Measurements from ENCODE around the gene PCYOX1L.

PCYOX1L gene

DNA sequence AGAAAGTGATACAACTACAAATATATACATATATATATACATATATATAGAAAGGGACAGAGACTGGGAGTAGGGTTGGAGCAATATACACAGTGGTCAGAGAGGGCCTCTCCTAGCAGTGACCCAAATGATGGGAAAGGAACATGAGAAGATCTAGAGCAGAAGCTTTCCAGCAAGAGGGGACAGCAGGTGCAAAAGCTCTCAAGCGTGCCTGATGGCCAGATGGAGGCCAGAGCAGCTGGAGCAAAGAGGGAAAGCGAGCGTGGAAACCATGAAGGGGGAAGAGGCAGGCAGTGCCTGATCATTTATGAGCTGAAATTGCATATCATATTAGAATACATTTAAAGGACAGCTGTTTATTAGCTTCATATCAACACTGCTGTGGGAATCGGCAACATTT is 20.1 kb upstream of the PCYOX1L start:
- Histone ChIP-seq H2AFZ (ENCODE audit: low read depth, low read length) (no peak overlapping the region), H3K79me2 (ENCODE audit: low read length) (no peaks in the 10 kb centered on the region), H3K9ac (ENCODE audit: low read length) (no peak overlapping the region), H3K27ac (ENCODE audit: low read length) (no peak overlapping the region), H3K4me2 (ENCODE audit: low read length) (no peak overlapping the region), H3K4me1 (ENCODE audit: low read length) (no peaks in the 10 kb centered on the region), H3K9me3 (ENCODE audit: insufficient read depth, low read length) (no peaks in the 10 kb centered on the region), H3K27me3 (ENCODE audit: low read depth, low read length) (no peaks in the 10 kb centered on the region), H3K36me3 (replicated peaks; ENCODE audit: low read depth, low read length) (no peaks in the 10 kb centered on the region), H4K20me1 (ENCODE audit: insufficient read depth, low read length) (no peaks in the 10 kb centered on the region), H3K4me3 (ENCODE audit: low read length) (no peak overlapping the region)
- no peak for TF ChIP-seq EZH2phosphoT487 (IDR thresholded peaks at IDR 0.05; ENCODE audit: low read depth)
- TF ChIP-seq, protein P1, sequence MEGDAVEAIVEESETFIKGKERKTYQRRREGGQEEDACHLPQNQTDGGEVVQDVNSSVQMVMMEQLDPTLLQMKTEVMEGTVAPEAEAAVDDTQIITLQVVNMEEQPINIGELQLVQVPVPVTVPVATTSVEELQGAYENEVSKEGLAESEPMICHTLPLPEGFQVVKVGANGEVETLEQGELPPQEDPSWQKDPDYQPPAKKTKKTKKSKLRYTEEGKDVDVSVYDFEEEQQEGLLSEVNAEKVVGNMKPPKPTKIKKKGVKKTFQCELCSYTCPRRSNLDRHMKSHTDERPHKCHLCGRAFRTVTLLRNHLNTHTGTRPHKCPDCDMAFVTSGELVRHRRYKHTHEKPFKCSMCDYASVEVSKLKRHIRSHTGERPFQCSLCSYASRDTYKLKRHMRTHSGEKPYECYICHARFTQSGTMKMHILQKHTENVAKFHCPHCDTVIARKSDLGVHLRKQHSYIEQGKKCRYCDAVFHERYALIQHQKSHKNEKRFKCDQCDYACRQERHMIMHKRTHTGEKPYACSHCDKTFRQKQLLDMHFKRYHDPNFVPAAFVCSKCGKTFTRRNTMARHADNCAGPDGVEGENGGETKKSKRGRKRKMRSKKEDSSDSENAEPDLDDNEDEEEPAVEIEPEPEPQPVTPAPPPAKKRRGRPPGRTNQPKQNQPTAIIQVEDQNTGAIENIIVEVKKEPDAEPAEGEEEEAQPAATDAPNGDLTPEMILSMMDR (IDR thresholded peaks at IDR 0.05; ENCODE audit: low read depth, low read length): no peak

DNA sequence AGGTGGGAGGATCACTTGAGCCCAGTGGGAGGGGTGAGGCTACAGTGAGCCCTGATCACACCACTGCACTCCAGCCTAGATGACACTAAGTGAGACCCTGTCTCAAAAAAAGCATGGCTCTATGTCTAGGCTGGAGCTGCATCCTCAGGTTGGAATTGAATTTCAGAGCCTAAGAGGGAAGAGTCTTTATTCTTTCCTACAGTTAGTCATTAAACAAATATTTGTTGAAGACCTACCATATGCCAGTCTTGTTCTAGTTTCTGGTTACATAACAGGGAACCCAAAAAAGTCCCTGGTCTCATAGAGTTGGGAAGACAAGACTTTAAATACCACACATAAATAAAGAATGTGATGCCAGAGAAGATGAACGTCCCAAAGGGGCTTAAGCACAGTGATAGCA is 19.5 kb upstream of the PCYOX1L start:
- H3K4me3 ChIP-seq (ENCODE audit: low read length): no peak overlapping the region
- no peaks in the 10 kb centered on the region for H3K79me2 ChIP-seq (ENCODE audit: low read length)
- no peak overlapping the region for H3K4me2 ChIP-seq (ENCODE audit: low read length)
- no peaks in the 10 kb centered on the region for H3K4me1 ChIP-seq (ENCODE audit: low read length)
- H3K27me3 ChIP-seq (ENCODE audit: low read depth, low read length): no peaks in the 10 kb centered on the region
- H3K9me3 ChIP-seq (ENCODE audit: insufficient read depth, low read length): no peaks in the 10 kb centered on the region
- no peaks in the 10 kb centered on the region for H4K20me1 ChIP-seq (ENCODE audit: insufficient read depth, low read length)
- no peak for TF ChIP-seq EZH2phosphoT487 (IDR thresholded peaks at IDR 0.05; ENCODE audit: low read depth)
- TF ChIP-seq, protein P1 (IDR thresholded peaks at IDR 0.05; ENCODE audit: low read depth, low read length): no peak
- H3K9ac ChIP-seq (ENCODE audit: low read length): no peak overlapping the region
- H3K36me3 ChIP-seq (replicated peaks; ENCODE audit: low read depth, low read length): no peaks in the 10 kb centered on the region
- H2AFZ ChIP-seq (ENCODE audit: low read depth, low read length): no peak overlapping the region
- no peak overlapping the region for H3K27ac ChIP-seq (ENCODE audit: low read length)

DNA sequence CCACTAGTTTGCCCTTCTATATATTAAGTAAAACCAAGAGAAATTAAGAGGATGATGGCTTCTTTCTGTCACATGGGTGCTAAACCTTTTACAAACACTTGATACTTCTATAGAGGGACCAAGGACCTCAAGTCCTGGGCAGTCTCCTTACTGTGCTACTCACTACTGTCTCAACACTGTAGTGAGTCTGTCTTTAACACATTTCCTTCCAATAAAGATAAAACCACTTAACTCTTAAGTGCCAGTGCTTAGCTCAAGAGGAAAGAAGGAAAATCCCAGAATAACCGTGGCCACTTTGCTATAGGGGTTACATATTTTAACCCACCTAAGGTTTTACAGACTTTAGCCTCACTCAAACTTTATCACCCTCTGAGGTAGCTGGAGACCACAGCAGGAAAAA is 16.9 kb upstream of the PCYOX1L start:
- TF ChIP-seq, protein P1 (IDR thresholded peaks at IDR 0.05; ENCODE audit: low read depth, low read length): no peak
- TF ChIP-seq EZH2phosphoT487 (IDR thresholded peaks at IDR 0.05; ENCODE audit: low read depth): no peak
- Histone ChIP-seq H3K4me1 (ENCODE audit: low read length) (peaks cover 5% of the 10 kb centered on the region), H3K36me3 (replicated peaks; ENCODE audit: low read depth, low read length) (no peaks in the 10 kb centered on the region), H2AFZ (ENCODE audit: low read depth, low read length) (no peak overlapping the region), H4K20me1 (ENCODE audit: insufficient read depth, low read length) (no peaks in the 10 kb centered on the region), H3K27ac (ENCODE audit: low read length) (no peak overlapping the region), H3K79me2 (ENCODE audit: low read length) (peaks cover 6% of the 10 kb centered on the region), H3K27me3 (ENCODE audit: low read depth, low read length) (no peaks in the 10 kb centered on the region), H3K4me3 (ENCODE audit: low read length) (no peak overlapping the region), H3K4me2 (ENCODE audit: low read length) (no peak overlapping the region), H3K9me3 (ENCODE audit: insufficient read depth, low read length) (no peaks in the 10 kb centered on the region), H3K9ac (ENCODE audit: low read length) (no peak overlapping the region)

DNA sequence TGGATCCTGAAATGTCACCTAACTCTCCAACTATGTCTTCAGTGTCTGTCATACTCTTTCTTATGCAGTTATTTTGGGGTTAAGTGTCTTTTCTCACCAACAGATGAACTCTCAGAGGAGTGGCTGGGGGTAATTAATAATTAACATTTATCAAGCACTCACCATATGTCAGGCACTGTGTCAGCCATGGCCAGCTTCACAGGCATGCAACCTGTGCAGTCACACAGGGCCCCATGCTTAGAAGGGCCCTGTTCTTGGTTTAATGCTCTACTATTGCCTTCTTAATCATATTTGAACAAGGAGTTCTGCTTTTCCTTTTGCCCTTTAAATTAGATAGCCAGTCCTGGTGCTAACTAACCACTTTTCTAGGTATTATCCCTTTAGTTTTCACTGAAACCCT is 16.0 kb upstream of the PCYOX1L start:
- TF ChIP-seq EZH2phosphoT487 (IDR thresholded peaks at IDR 0.05; ENCODE audit: low read depth): no peak
- TF ChIP-seq, protein P1 (IDR thresholded peaks at IDR 0.05; ENCODE audit: low read depth, low read length): no peak
- Histone ChIP-seq H4K20me1 (ENCODE audit: insufficient read depth, low read length) (no peaks in the 10 kb centered on the region), H3K27me3 (ENCODE audit: low read depth, low read length) (no peaks in the 10 kb centered on the region), H3K79me2 (ENCODE audit: low read length) (peaks cover 16% of the 10 kb centered on the region), H3K4me1 (ENCODE audit: low read length) (peaks cover 6% of the 10 kb centered on the region), H3K9me3 (ENCODE audit: insufficient read depth, low read length) (no peaks in the 10 kb centered on the region), H3K9ac (ENCODE audit: low read length) (no peak overlapping the region), H3K4me2 (ENCODE audit: low read length) (no peak overlapping the region), H3K4me3 (ENCODE audit: low read length) (no peak overlapping the region), H3K27ac (ENCODE audit: low read length) (no peak overlapping the region), H3K36me3 (replicated peaks; ENCODE audit: low read depth, low read length) (no peaks in the 10 kb centered on the region), H2AFZ (ENCODE audit: low read depth, low read length) (no peak overlapping the region)
